Karpas-422 (cell line): Measurements from ENCODE around the gene PRSS58. TPM values are rescaled to one million over a fixed set of nuclear protein-coding genes. Genes with fewer than 3 reads are reported as not detected.

Experiments used
- DNase-seq: peaks from one replicate; pipeline ENCODE4 v3.0.0-alpha.2; 2015
- H2AFZ ChIP-seq: fragments of 200-600 bp; sonication (generic); 2 replicates; pipeline ENCODE4 v1.6.1; 2014; ENCODE audit warnings: antibody characterized with exemption, low read length, mixed read lengths
- H3K27ac ChIP-seq: fragments of 200-600 bp; sonication (generic); 2 replicates; pipeline ENCODE4 v1.5.1; 2014; ENCODE audit warnings: mild to moderate bottlenecking, low read length, moderate library complexity
- H3K27me3 ChIP-seq: fragments of 200-600 bp; sonication (generic); 2 replicates; pipeline ENCODE4 v1.6.1; 2014; ENCODE audit warnings: low read length, mixed read lengths
- H3K36me3 ChIP-seq: fragments of 200-600 bp; sonication (generic); 2 replicates; pipeline ENCODE4 v1.6.1; 2014; ENCODE audit warnings: low read length, mixed read lengths; ENCODE audit not compliant: insufficient read depth
- H3K4me1 ChIP-seq: fragments of 200-600 bp; sonication (generic); 2 replicates; pipeline ENCODE4 v1.6.1; 2014; ENCODE audit warnings: mild to moderate bottlenecking, low read length, mixed read lengths
- H3K4me2 ChIP-seq: fragments of 200-600 bp; sonication (generic); 2 replicates; pipeline ENCODE4 v1.6.1; 2014; ENCODE audit warnings: low read length, low read depth, mild to moderate bottlenecking; ENCODE audit not compliant: poor library complexity, severe bottlenecking
- H3K4me3 ChIP-seq: fragments of 200-600 bp; sonication (generic); 2 replicates; pipeline ENCODE4 v1.5.1; 2014; ENCODE audit warnings: mild to moderate bottlenecking, antibody characterized with exemption, low read length, mixed read lengths
- H3K79me2 ChIP-seq: fragments of 200-600 bp; sonication (generic); 2 replicates; pipeline ENCODE4 v1.6.1; 2014; ENCODE audit warnings: mild to moderate bottlenecking, low read length, mixed read lengths
- H3K9ac ChIP-seq: fragments of 200-600 bp; sonication (generic); 2 replicates; pipeline ENCODE4 v1.6.0; 2014; ENCODE audit warnings: low read length
- H3K9me2 ChIP-seq: fragments of 200-600 bp; sonication (generic), shearing (Covaris generic); replicated peaks from 2 replicates; pipeline ENCODE4 v1.6.0; 2014; ENCODE audit warnings: mild to moderate bottlenecking, low read length, moderate library complexity; ENCODE audit not compliant: insufficient read depth
- H3K9me3 ChIP-seq: fragments of 300-700, 200-600 bp; sonication (generic); 2 replicates; pipeline ENCODE4 v1.6.1; 2014; ENCODE audit warnings: low read length, mixed read lengths
- H4K20me1 ChIP-seq: fragments of 200-600 bp; sonication (generic); 2 replicates; pipeline ENCODE4 v1.6.1; 2014; ENCODE audit warnings: mild to moderate bottlenecking, antibody characterized with exemption, low read length, low read depth; ENCODE audit not compliant: insufficient read depth
- total RNA-seq: library from RNA; depleted of rRNA; stranded (reverse); fragments of >200 nt; shearing (Covaris generic); gene quantifications from 2 replicates; pipeline ENCODE4 v1.2.3, GENCODE V29; 2014; ENCODE audit warnings: low replicate concordance

PRSS58 gene
- total RNA-seq, 1 experiment from 2014 or later: not detected

DNA sequence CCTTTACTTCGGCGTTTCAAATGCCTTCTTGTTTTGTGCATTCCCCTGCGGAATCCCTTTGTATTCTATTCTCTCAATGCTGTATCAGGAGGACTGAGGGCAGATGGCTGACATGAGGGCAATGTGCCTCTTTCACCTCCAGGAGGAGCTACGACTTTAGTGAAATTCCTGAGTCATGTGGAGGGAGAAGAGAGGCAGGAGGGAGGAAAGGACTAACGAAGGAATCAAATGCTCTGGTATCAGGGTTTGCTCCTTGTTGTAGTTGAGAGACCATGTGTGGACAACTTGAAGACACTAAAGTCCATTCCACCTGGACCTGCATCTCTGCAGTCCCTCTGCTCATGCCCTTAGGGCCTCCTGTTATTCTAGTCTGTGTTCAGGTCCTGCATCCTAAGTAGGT, 40.2 kb upstream of the PRSS58 start:
- Histone ChIP-seq H3K4me1 (no peaks in the 10 kb centered on the region; the same call in 1 of the 2 replicates), H3K4me3 (no peak overlapping the region), H3K27ac (no peak overlapping the region), H3K9me3 (no peaks in the 10 kb centered on the region), H2AFZ (no peak overlapping the region), H3K36me3 (no peaks in the 10 kb centered on the region), H4K20me1 (no peaks in the 10 kb centered on the region), H3K27me3 (no peaks in the 10 kb centered on the region), H3K4me2 (no peak overlapping the region), H3K79me2 (no peaks in the 10 kb centered on the region), H3K9ac (no peak overlapping the region), H3K9me2 (no peaks in the 10 kb centered on the region)
- DNase-seq: no peak

DNA sequence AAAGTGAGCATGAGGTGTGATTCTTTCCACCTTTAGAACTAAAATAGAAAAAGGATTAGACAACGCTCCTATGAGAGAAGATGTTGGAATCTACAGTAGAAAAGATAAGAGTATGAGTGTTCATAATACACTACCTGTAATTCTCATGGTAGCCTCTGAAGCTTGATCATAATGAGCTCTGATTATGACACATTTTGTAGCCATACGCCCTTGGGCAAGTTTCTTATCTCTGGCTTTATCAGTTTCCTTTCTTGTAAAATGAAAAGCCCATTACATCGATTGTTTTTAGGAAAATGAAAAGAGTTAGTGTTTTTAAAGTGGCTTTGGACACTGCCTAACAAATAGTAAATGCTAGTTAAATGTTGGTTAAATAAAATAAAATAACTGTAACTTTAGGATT, 22.4 kb upstream of the PRSS58 start:
- Histone ChIP-seq H3K27ac (no peak overlapping the region), H3K9me2 (no peaks in the 10 kb centered on the region), H3K9me3 (no peaks in the 10 kb centered on the region), H3K4me1 (no peaks in the 10 kb centered on the region), H4K20me1 (no peaks in the 10 kb centered on the region), H3K9ac (no peak overlapping the region), H3K4me2 (no peak overlapping the region), H3K4me3 (no peak overlapping the region), H3K36me3 (no peaks in the 10 kb centered on the region), H2AFZ (no peak overlapping the region), H3K79me2 (no peaks in the 10 kb centered on the region), H3K27me3 (no peaks in the 10 kb centered on the region)
- DNase-seq: no peak

DNA sequence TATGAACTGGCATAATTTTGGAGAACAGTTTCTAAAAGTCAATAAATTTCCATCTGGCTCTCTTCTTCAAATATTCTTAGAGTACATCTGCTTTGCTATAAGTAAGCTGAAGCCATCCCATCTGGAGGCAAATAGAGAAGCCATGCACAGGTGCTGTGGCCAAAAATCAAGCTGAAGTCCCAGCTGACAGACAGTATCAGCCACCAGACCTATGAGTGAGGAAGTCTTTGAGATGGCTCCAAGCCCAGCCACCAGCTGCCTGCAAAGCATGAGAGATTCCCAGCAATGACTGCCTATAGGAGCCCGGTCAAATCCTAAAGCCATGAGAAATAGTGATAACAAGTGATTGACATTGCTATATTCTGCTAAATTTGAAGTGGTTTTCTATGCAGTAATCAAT, 21.7 kb upstream of the PRSS58 start:
- H3K9ac ChIP-seq: no peak overlapping the region
- H2AFZ ChIP-seq: no peak overlapping the region

DNA sequence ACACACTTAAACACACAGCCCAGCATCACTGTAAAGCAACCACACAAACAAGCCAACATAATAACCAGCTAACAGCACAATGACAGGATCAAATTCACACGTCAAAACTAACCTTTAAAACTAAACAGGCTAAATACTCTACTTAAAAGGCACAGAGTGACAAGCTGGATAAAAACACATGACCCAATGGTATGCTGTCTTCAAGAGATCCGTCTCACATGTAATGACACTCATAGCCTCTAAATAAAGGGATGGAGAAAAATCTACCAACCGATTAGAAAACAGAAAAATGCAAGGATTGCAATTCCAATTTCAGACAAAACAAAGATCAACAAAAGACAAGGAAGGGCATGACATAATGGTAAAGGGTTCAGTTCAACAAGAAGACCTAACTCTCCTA, 17.2 kb upstream of the PRSS58 start:
- no peak overlapping the region for H3K4me2 ChIP-seq
- no peaks in the 10 kb centered on the region for H4K20me1 ChIP-seq
- no peaks in the 10 kb centered on the region for H3K9me3 ChIP-seq
- H3K36me3 ChIP-seq: no peaks in the 10 kb centered on the region
- no peak overlapping the region for H3K27ac ChIP-seq
- no peaks in the 10 kb centered on the region for H3K27me3 ChIP-seq
- no peaks in the 10 kb centered on the region for H3K79me2 ChIP-seq
- H2AFZ ChIP-seq: no peak overlapping the region
- no peak for DNase-seq
- H3K4me1 ChIP-seq: no peaks in the 10 kb centered on the region
- no peaks in the 10 kb centered on the region for H3K9me2 ChIP-seq
- H3K9ac ChIP-seq: no peak overlapping the region
- no peak overlapping the region for H3K4me3 ChIP-seq

More for the DNA sequence above, 21.7 kb upstream of the PRSS58 start:
- Histone ChIP-seq H3K9me3 (no peaks in the 10 kb centered on the region), H3K4me1 (no peaks in the 10 kb centered on the region), H3K27me3 (no peaks in the 10 kb centered on the region), H4K20me1 (no peaks in the 10 kb centered on the region), H3K36me3 (no peaks in the 10 kb centered on the region), H3K4me3 (no peak overlapping the region), H3K4me2 (no peak overlapping the region), H3K27ac (no peak overlapping the region), H3K79me2 (no peaks in the 10 kb centered on the region), H3K9me2 (no peaks in the 10 kb centered on the region)
- DNase-seq: no peak

DNA sequence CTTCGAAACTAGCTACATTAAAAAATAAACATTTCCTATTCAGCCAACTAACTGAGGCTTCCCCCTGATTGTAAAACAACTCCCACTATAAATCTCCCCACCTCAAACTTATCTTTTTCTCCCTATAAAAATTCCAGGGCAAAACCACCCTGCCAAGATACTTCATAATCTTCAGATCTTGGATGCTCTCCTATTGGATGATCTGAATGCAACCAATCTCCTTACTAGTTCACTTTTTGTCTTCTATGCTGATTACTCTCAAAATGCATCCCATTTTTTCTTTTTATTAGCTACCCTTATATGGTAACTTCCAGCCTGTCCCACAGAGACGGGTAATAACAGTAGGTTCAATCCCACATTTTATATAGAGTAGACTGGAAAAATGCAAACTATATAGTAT, 15.0 kb upstream of the PRSS58 start:
- H3K4me3 ChIP-seq: no peak overlapping the region
- no peaks in the 10 kb centered on the region for H3K27me3 ChIP-seq
- H4K20me1 ChIP-seq: no peaks in the 10 kb centered on the region
- no peaks in the 10 kb centered on the region for H3K4me1 ChIP-seq
- H3K27ac ChIP-seq: no peak overlapping the region
- no peak overlapping the region for H3K4me2 ChIP-seq
- H3K9me3 ChIP-seq: no peaks in the 10 kb centered on the region
- no peaks in the 10 kb centered on the region for H3K79me2 ChIP-seq
- H3K9me2 ChIP-seq: no peaks in the 10 kb centered on the region
- H3K9ac ChIP-seq: no peak overlapping the region
- DNase-seq: no peak
- no peak overlapping the region for H2AFZ ChIP-seq
- H3K36me3 ChIP-seq: no peaks in the 10 kb centered on the region

DNA sequence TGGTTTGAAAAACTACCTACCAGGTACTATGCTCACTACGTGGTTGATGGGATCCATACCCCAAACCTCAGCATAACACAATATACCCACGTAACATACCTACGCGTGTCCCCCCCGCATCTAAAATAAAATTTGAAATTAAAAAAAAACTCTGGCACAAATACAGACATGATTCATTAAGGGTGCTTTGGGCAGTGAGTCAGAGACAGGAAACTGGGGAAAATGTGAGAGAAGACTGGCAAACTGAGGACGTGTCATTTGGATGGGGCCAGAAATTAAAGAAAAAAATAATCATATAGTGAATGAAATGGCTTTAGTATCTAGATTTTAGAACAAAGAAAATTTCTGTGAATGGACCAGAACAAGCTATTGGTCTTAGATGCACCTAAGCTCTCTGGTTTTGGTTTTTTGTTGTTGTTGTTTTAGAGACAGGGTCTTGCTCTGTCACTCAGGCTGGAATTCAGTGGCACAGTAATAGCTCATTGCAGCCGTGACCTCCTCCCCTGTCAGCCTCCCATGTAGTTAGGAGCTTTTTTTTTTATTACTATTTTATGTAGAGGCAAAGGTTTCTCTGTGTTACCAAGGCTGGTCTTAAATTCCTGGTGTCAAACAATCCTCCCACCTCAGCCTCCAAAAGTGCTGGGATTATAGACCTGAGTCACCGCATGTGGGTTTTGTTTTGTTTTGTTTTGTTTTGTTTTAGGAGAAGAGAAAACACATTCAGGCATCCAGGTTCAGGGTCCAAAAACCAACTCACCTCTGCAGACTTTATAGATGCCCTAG, 5.9 kb upstream of the PRSS58 start:
- Histone ChIP-seq H3K27ac (no peak overlapping the region), H2AFZ (no peak overlapping the region), H3K9me2 (no peaks in the 10 kb centered on the region), H3K4me1 (no peaks in the 10 kb centered on the region), H3K4me3 (no peak overlapping the region), H3K27me3 (no peaks in the 10 kb centered on the region), H4K20me1 (no peaks in the 10 kb centered on the region), H3K9ac (no peak overlapping the region), H3K36me3 (no peaks in the 10 kb centered on the region), H3K4me2 (no peak overlapping the region), H3K79me2 (no peaks in the 10 kb centered on the region), H3K9me3 (no peaks in the 10 kb centered on the region)
- DNase-seq: no peak

DNA sequence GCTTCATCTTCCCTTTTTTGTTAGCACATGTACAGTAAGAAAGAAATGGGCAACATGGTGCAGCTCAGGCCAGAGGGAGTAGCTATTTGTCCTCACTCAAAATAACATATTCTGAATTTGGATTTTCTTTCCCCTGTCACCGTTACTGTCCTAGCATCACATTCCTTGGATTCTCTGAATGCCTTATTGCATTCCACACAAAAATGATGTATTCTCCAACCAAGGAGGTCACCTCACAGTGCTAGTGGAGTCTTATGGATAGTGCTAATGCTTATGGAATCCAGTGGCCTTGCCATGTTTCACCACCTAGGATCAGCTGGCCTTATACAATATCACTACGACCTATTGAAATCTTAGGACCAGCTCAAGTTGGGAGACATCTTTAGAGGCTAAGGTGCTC, 7.2 kb downstream of the PRSS58 start:
- Histone ChIP-seq H3K27me3 (no peaks in the 10 kb centered on the region), H3K27ac (no peak overlapping the region), H3K9me3 (no peaks in the 10 kb centered on the region), H3K4me3 (no peak overlapping the region), H3K36me3 (no peaks in the 10 kb centered on the region), H3K79me2 (no peaks in the 10 kb centered on the region), H3K9me2 (no peaks in the 10 kb centered on the region), H2AFZ (no peak overlapping the region), H3K4me2 (no peak overlapping the region), H4K20me1 (no peaks in the 10 kb centered on the region), H3K9ac (no peak overlapping the region), H3K4me1 (no peaks in the 10 kb centered on the region)
- no peak for DNase-seq

DNA sequence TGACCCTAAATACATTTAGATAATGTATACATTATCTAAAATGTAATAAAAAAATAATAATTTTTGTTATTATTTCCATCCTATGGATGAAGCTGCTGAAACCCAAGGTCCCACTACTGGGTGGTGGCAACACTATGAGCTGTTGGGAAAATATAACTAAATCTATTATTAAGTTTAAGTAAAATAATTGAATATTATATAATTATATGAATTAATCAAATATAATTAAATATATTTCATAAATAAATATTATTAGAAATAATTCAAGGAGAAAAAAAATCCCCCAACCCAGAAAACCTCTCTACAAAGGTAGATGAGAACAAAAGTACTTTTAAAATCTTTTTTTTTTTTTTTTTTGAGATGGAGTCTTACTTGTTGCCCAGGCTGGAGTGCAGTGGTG, 7.9 kb downstream of the PRSS58 start:
- no peaks in the 10 kb centered on the region for H3K4me1 ChIP-seq
- H3K36me3 ChIP-seq: no peaks in the 10 kb centered on the region
- H3K27ac ChIP-seq: no peak overlapping the region
- no peak overlapping the region for H2AFZ ChIP-seq
- no peak overlapping the region for H3K4me3 ChIP-seq
- H3K9ac ChIP-seq: no peak overlapping the region
- H3K27me3 ChIP-seq: no peaks in the 10 kb centered on the region
- H3K9me2 ChIP-seq: no peaks in the 10 kb centered on the region
- no peaks in the 10 kb centered on the region for H3K9me3 ChIP-seq
- no peak overlapping the region for H3K4me2 ChIP-seq
- DNase-seq: no peak
- no peaks in the 10 kb centered on the region for H4K20me1 ChIP-seq
- no peaks in the 10 kb centered on the region for H3K79me2 ChIP-seq
